Adrenal gland (tissue), 12 donors: ENCODE results near the gene IFRD2. TPM values are rescaled to one million over a fixed set of nuclear protein-coding genes. Genes with fewer than 3 reads are reported as not detected.

Source experiments
- DNase-seq, 7 donors: peaks; one replicate each; pipeline ENCODE4 v3.0.0-alpha.2; 2019 to 2020
- H3K27ac ChIP-seq, 5 donors: fragments of 200-600 bp; sonication (generic) in 4 of 5; 1 replicate in 3 of 5; 2 replicates in 2 of 5; pipeline versions ENCODE4 v1.5.1 to v1.8.0; 2016 to 2020; ENCODE audit warnings: mild to moderate bottlenecking in 1 of 5
- H3K27me3 ChIP-seq: fragments of 200-600 bp; 2 replicates; pipeline ENCODE4 v1.8.0; 2021
- H3K36me3 ChIP-seq, 2 donors: fragments of 200-600 bp; replicated peaks in 1 of 2; 1 replicate in 1 of 2; 2 replicates in 1 of 2; pipeline versions ENCODE4 v1.5.1 to v1.8.0; 2018 to 2022
- H3K4me1 ChIP-seq, 2 donors: fragments of 200-600 bp; replicated peaks in 1 of 2; 1 replicate in 1 of 2; 2 replicates in 1 of 2; pipeline versions ENCODE4 v1.5.1 to v1.8.0; 2018 to 2021
- H3K4me3 ChIP-seq, 4 donors: fragments of 200-600 bp; sonication (generic) in 3 of 4; one replicate each; pipeline ENCODE4 v1.5.1; 2016 to 2018
- H3K9me3 ChIP-seq, 3 donors: fragments of 200-600 bp; sonication (generic) in 1 of 3; replicated peaks in 1 of 3; 1 replicate in 2 of 3; 2 replicates in 1 of 3; pipeline versions ENCODE4 v1.5.1 to v1.8.0; 2016 to 2021
- POLR2A ChIP-seq, 2 donors: fragments of 450-650 bp; IDR thresholded peaks; one replicate each; pipeline ENCODE4 v1.6.1; 2017; ENCODE audit warnings: antibody characterized with exemption in 2 of 2, mild to moderate bottlenecking in 2 of 2, moderate library complexity in 1 of 2
- WGBS, 4 donors: extraction: QIAGEN DNeasy Blood & Tissue Kit in 2 of 4; methylation state at CpG; one replicate each; pipeline versions ENCODE4 v1.1.5 to v1.1.7; 2013 to 2017; 5-methylcytosine and 5-hydroxymethylcytosine counted together
- intact Hi-C, 2 donors: fragments of 100-400 bp; cut with DNase I; formaldehyde crosslinking; loops; one replicate each; pipeline versions ENCODE4 v1.14.1 to v1.15.0; 2022 to 2023
- polyA plus RNA-seq, 3 donors: library from polyadenylated mRNA; stranded (reverse); fragments of 200-250 nt in 2 of 3; fragments of 350-450 nt in 1 of 3; fragmentation: Illumina TruSeq in 1 of 3; extraction: RNeasy Lipid Tissue Mini Kit (QIAGEN cat#74804) in 1 of 3; gene quantifications; one replicate each; pipeline ENCODE4 v1.2.3, GENCODE V29; 2013 to 2014
- total RNA-seq, 9 donors: library from RNA; depleted of rRNA in 4 of 9; stranded (reverse); fragments of >200 nt in 4 of 9; fragments of 120-200 nt in 1 of 9; fragmentation: NEBNext Ultra II Directional in 1 of 9; extraction: Animal tissue kit (Norgen Biotek cat#: 25700) in 1 of 9; gene quantifications; one replicate each; pipeline versions ENCODE4 v1.1.0 to v1.2.4, GENCODE V29; 2013 to 2023
- TF ChIP-seq, protein P1 (sequence below), 6 experiments: fragments of 450-650 bp in 4 of 6; fragments of 200-600 bp in 2 of 6; sonication (generic) in 1 of 6; IDR thresholded peaks; 1 replicate in 5 of 6; 2 replicates in 1 of 6; pipeline versions ENCODE4 v1.5.1 to v1.8.0; 2016 to 2021; ENCODE audit warnings: antibody characterized with exemption in 6 of 6, mild to moderate bottlenecking in 2 of 6, moderate library complexity in 1 of 6
- donor health status: healthy with polysubstance abuse.
- donor health status: Bipolar disorder and iron deficiency.
- donor health status: DM: yes; HTN: yes; CAD: no.
- donor health status: DM: no; HTN: no; CAD: no.
- donor health status: DM: no; HTN: no; CAD: no.
- donor health status: DM: yes; HTN: yes; CAD: no.

IFRD2 gene
- total and polyA plus RNA-seq, 12 donors: 31.6 to 182 (median 56.8) TPM

DNA sequence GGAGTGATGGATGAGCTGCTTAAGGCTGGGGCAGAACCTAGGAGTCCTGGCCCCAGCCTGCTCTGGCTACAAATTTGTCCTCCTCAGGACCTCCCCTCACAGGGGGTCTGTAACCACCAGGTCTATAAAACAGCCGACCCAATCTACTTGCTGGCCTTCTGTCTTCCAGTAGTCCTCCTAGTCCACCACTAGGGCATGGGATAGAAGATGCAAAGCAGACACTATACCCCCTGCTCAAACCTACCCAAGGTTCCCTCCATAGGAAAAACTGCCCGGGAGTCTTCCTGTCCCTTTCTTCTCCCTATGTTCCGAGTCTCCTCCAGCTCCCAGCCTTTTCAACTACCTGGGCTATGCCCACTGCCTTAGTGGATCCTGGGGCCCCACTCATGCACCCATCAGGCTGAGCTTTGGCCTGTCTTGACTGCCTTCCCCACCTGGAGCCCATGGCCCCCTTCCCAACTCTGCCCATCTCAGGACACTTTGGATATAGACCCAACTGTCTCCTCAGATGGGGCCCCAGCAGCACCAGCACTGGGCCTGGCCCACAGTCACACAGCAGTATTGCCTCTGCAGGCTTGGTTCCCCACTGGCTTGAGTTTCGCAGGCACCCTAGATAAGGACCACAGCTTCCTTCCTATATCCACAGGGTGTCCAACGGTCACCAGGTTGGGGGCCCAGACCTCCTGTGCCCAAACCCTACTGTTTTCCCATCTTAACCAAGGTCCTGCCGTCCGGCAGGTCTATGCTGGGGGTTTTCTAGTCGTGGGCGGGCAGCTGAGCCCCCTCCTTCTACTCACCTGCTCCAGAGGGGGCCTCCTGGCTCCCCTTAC lies 5.9 kb upstream of the IFRD2 start:
- peaks cover 25 to 45% of the 10 kb centered on the region in 2 donors for H3K4me1 ChIP-seq

DNA sequence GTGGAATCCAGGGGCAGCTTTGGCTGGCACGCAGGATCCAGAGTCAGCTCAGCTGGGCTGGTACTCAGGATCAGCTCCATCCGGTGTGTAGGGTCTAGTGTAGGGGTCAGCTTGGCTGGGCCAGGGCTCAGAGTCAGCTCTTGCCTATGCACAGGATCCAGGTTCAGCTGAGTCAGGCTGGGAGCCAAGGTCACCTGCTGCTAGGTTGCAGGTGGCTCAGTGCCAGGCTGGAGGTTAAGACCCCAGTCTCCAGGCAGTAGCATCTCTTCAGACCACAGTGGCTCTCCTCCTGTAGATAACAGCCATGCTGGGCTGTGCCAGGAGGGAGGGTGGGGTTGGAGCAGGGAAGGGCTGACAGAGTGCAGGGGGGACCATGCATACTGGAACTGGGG lies 5.2 kb upstream of the IFRD2 start:
- no peaks in the 10 kb centered on the region for H3K27me3 ChIP-seq
- H3K4me1 ChIP-seq: peaks cover 25 to 44% of the 10 kb centered on the region in 2 donors

More for the DNA sequence above, 5.9 kb upstream of the IFRD2 start:
- H3K9me3 ChIP-seq: no peaks in the 10 kb centered on the region
- peak overlapping the region in 4 of 5 donors; percentile 65 to 95 (median 84) for H3K27ac ChIP-seq
- peak overlapping the region in 1 of 4 donors; percentile 59 for H3K4me3 ChIP-seq
- intact Hi-C loops: no loop called here
- TF ChIP-seq, protein P1, sequence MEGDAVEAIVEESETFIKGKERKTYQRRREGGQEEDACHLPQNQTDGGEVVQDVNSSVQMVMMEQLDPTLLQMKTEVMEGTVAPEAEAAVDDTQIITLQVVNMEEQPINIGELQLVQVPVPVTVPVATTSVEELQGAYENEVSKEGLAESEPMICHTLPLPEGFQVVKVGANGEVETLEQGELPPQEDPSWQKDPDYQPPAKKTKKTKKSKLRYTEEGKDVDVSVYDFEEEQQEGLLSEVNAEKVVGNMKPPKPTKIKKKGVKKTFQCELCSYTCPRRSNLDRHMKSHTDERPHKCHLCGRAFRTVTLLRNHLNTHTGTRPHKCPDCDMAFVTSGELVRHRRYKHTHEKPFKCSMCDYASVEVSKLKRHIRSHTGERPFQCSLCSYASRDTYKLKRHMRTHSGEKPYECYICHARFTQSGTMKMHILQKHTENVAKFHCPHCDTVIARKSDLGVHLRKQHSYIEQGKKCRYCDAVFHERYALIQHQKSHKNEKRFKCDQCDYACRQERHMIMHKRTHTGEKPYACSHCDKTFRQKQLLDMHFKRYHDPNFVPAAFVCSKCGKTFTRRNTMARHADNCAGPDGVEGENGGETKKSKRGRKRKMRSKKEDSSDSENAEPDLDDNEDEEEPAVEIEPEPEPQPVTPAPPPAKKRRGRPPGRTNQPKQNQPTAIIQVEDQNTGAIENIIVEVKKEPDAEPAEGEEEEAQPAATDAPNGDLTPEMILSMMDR (IDR thresholded peaks at IDR 0.05): peak in 1 of 6 experiments; percentile 23
- no peak for TF ChIP-seq POLR2A (IDR thresholded peaks at IDR 0.05)
- peak in 3 of 7 donors; percentile 24 to 68 (median 40) for DNase-seq
- WGBS, 4 donors: 50 to 60% (median 54%) methylated on average over 7 to 9 of the region's 9 CpGs
- no peaks in the 10 kb centered on the region for H3K27me3 ChIP-seq
- no peaks in the 10 kb centered on the region for H3K36me3 ChIP-seq

GRCh38 chr3:50296721-50297383 lies 4.6 kb upstream of the IFRD2 start:
- no peak for TF ChIP-seq POLR2A (IDR thresholded peaks at IDR 0.05)
- TF ChIP-seq, protein P1 (IDR thresholded peaks at IDR 0.05): no peak
- intact Hi-C loops: no loop called here
- no peak overlapping the region for H3K27ac ChIP-seq
- no peaks in the 10 kb centered on the region for H3K36me3 ChIP-seq
- no peaks in the 10 kb centered on the region for H3K27me3 ChIP-seq
- 93 to 94% (median 93%) methylated on average over 2 to 18 of the region's 18 CpGs; no CpG with 5 or more reads in 1 of the 4 donors for WGBS, 4 donors
- no peak overlapping the region for H3K4me3 ChIP-seq
- no peak for DNase-seq
- peaks cover 25 to 39% of the 10 kb centered on the region in 2 donors for H3K4me1 ChIP-seq
- H3K9me3 ChIP-seq: no peaks in the 10 kb centered on the region

More for the DNA sequence above, 5.2 kb upstream of the IFRD2 start:
- Histone ChIP-seq H3K36me3 (no peaks in the 10 kb centered on the region), H3K27ac (no peak overlapping the region), H3K9me3 (no peaks in the 10 kb centered on the region), H3K4me3 (no peak overlapping the region)
- TF ChIP-seq POLR2A (IDR thresholded peaks at IDR 0.05): no peak
- TF ChIP-seq, protein P1 (IDR thresholded peaks at IDR 0.05): no peak
- DNase-seq: peak in 1 of 7 donors; percentile 55
- intact Hi-C loops: no loop called here
- 71 to 80% (median 79%) methylated on average over 1 to 2 of the region's 2 CpGs; no CpG with 5 or more reads in 1 of the 4 donors for WGBS, 4 donors
